ENCODE data around the gene DMXL2.
"Not testable (repeated sequence)": the region's sequence is repeated elsewhere in the genome, so short reads cannot be mapped to it uniquely, and the experiment has no call there.

The DMXL2 gene

DNA sequence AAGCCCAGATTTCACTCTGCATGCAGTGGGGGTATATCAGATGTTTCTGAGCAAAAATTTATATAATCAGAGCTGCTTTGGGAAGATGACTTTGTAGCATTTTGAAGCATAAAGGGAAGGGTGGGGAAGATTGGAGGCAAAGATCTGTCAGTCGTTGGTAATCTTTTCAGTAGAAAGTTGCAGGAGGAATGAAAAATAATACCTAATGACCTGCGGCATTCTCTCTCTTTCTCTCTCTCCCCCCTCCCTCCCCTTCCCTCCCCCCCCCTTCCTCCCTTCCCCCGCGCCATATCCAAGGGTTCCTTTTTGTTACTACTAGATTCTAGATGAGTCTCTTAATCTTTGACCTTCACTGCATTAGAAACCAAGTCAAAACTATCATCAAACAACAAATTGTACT is 1.5 kb upstream of the DMXL2 start:
- DNase-seq (ENCODE audit: low read depth): no peak

DNA sequence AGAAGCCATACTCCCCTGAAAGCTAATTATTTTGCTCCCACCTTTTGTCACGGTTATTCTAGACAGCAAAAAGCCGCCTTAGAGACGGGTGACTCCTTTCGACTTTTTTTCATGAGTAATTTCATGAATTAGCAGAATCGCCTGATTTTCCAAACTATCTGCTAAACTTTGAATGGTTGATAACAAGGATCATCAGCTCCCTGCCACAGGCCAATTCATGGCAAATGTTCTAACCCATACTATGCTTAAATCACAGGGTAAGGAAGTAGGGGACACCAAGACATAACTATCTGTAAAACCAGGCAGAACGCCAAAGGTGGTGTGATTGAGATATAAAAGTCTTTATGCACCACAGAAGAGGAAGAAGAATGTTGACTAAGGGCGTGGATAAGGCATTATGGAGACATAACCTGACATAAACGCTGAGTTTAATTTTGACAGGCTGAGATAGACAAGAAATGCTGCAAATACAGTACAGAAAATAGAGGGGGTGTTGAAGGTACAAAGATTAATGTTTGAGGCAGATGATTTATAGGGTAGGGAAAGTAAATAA is 891 bp upstream of the DMXL2 start:
- peak; percentile 10 for DNase-seq (ENCODE audit: low read depth)

DNA sequence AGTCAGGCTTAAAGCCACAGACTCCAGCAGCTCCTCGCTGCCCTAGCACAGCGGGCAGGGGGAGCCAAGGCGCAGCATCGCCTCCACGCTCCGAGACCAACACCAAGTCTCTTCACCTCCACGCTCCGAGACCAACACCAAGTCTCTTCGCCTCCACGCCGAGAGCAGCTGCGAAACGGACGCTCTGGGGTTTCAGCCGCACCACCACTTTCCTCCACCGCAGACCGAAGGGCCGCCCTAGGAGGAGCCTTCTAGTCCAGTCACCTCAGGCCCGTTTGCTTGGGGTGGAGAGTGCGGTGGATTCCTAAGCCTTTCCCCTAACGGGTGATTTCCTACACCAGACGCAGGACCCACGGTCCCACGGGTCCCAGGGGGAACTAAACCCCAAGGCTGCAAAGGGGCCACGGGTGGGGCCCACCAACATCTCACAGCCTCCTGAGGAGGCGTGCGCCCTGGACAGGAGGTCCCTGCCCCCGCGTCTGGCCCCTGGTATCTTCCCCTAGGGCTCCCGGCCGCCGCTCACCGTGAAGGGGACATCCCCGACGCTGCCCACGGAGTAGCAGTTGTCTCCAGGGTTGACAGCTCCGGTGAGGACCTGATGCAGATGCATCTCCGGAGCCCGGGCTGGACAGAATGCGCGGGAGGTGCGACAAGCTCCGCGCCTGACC is 501 bp downstream of the DMXL2 start:
- DNase-seq (ENCODE audit: low read depth): peak; percentile 77

DNA sequence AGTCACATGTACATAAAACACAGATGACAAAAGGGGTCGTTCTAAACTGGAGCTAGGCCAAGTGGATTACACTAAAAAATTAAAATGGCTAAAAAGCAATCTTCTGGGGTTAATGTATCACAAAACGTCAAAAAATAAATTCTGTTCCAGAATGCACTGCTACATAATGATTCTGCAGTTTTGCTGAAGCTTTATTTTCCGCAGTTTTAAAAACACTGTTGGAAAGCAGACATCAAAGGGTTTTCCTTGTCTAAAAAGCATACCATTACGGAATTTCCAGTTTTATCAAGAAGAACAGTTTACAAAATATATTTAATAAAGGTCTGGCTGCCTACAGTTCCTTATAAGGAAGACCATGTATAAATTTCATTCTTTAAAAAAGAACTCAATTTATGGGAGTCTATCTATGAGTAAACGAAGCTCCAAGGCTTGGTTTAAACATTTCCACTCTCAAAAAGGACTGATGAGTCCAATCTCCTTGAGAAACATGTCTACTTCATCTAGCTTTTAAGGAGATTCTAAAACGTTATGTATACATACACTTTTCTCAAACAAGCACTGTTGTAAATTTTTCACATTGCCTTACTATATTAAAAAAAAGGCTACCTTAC is 1.3 kb downstream of the DMXL2 start:
- DNase-seq (ENCODE audit: low read depth): peak; percentile 17

DNA sequence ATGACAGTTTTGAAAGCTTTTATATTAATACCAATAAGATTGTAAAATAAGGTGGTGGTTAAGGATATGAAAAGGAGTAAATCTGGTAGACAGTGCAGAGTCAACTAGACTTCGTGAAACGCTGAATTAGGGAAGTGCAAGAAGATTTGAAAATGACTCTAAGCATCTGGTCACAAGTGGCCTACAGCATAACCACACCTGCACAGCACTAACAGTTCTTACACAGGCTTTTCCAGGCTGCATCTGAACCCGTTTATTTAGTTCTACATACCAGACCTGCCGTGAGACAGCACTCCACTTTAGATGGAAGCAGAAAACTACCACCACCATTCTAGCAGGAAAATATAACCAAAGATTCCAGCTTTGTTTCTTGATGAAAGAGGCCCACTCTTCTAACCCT is 1.9 kb downstream of the DMXL2 start:
- DNase-seq (ENCODE audit: low read depth): no peak

DNA sequence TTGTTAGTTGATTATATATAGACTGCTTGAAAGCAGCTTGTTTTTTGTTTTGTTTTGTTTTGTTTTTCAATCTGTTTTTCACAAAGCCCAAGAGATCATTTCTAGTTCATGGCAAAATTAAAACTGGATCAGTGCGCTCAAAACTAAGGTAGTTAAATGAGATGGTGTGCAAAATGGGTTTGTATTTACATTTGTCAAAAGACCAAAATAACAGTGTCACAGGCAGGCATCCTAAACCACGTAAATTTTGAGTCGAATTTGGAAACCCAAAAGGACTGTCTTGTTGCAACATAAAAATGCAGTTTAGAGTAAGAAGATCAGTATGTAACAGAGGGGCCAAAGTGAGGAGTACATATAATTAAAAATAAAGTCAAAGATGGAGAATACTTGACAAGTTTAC is 2.4 kb downstream of the DMXL2 start:
- no peak for DNase-seq (ENCODE audit: low read depth)

DNA sequence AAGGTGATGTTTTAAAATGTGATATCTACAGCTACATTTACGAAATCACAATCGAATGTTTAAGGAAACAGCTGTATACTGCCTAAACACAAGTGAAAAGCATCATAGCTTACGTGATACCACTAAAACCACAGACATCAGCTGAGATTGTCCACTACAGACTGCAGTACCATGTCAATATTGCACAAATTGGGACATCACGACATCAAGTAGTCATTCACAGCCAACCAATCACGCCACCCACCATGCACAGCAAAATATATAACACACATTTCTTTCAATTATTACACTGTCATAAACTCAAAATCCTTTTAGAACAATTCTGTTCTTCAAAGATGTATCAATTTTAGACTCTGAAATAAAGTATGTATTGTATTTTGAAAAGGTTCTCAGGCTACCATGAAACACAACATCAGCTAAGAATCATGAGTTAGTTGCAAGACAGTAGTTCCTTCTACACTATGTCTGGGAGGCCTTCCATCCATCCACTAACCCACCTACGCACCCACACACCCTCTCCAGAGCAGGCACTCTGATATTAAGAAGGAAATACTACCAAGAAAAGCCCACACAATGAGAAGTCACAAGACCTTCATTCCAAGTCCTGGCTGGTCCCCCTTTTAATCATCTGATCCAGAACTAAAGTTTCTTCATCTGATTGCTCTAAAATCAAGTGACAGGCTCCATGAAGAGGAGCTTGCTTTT is 3.1 kb downstream of the DMXL2 start:
- no peak for DNase-seq (ENCODE audit: low read depth)

DNA sequence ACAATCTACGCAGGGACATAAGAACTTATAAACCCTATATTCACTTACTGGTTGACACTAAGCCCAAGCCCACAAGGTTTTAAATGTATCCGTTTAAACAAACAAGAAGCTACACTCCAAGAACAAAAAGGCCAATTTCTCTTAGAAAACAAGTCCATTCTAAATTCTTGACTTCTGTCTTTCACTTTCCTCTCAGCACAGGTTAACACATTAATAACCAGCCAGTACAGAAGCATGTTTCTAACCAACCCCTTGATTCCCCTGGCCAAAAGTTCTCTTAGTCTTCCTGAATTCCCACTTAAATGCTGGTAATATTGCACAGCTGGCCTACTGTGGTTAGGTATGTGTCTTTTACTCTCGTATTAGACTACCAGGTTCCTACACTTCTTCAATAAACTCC is 4.7 kb downstream of the DMXL2 start:
- DNase-seq (ENCODE audit: low read depth): no peak

DNA sequence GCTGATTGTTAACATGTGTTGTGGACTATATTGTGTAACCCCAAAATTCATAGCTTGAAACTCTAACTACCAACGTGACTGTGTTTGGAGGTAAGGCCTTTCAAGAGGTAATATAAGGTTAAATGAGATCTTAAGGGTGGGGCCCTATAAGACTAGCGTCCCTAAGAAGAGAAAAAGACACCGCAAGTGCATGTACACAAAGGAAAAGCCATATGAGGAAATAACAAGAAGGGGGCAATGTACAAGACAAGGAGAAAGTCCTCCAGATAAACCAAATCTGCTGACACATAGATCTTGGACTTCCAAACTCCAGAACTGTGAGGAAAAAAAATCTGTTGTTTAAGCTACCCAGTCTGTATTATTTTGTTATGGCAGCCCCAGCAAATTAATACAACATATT is 8.6 kb downstream of the DMXL2 start:
- DNase-seq (ENCODE audit: low read depth): no peak

DNA sequence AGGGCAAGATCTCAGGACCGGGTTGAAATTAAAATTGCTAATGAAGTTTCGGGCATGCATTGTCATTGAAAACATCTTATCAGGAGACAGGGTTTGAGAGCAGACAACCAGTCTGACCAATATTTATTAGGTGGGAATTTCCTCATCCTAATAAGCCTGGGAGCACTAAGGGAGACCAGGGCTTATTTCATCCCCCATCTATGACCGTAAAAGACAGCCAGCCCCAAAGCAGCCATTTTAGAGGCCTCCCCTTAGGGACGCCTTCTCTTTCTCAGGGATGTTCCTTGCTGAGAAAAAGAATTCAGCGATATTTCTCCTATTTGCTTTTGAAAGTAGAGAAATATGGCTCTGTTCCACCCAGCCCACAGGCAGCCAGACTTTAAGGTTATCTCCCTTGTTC is 9.9 kb downstream of the DMXL2 start:
- DNase-seq (ENCODE audit: low read depth): not testable (repeated sequence)

DNA sequence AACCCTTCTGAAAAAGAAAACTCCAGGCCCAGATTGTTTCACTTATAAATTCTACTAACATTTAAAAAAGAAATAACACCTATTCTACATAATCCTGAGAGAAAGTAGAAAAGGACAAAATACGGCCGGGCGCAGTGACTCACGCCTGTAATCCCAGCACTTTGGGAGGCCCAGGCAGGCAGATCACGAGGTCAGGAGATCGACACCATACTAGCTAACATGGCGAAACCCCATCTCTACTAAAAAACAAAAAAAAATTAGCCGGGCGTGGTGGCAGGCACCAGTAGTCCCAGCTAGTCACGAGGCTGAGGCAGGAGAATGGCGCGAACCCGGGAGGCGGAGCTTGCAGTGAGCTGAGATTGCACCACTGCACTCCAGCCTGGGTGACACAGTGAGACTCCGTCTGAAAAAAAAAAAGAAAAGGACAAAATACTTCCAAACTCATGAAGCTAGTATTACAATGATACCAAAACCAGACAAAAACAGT is 19.1 kb downstream of the DMXL2 start:
- not testable (repeated sequence) for DNase-seq (ENCODE audit: low read depth)

DNA sequence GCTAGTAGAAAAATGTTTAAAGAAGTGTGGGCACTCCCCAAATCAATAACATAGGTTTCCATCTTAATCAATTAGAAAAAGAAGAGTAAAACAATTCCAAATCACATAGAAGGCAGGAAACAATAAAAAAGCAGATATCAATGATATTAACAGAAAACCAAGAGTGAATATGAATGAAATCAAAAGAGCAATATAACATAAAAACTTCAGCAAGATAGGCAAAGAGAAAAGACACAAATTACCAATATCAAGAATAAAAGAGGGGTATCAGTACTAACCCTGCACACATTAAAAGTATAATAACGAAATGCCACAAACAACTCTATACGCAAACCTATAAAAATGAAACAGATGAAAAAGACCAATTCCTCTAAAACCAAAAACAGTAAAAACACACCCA is 19.6 kb downstream of the DMXL2 start:
- no peak for DNase-seq (ENCODE audit: low read depth)

DNA sequence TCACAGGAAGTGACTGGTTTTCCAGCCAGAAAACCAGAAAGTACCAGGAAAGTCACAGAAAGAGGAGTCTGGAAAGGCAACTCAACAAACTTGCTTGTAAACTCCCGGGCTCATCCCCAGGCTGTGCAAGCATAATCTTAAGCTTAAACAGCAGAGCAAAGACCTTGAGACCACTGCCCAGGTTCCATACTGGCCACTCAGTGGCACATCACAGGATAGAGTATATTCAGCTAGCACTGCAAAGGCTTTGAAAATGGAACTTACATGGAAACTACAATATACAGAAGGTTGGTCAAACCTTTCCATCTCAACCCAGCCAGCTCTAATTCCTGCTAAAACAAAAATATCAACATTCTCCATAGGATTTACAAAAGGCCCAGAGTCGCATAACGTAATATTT is 20.1 kb downstream of the DMXL2 start:
- no peak for DNase-seq (ENCODE audit: low read depth)

DNA sequence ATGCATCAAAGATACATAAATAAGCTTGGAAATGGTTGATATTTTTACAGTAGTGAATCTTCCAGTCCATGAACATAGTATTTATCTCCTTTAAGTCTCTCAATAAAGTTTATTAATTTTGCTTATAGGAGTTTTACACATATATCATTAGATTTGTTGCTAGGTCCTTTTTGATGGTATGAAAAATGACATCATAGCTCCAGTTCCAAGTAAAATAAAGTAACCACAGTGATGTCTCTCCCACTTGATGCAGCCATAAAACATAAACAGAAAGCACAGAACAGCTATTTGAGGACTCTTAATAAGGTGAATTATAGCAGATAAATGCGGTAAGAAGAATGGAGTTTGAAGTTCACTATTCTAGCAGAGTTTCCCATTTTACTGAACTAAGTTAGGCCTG is 20.8 kb downstream of the DMXL2 start:
- DNase-seq (ENCODE audit: low read depth): no peak

DNA sequence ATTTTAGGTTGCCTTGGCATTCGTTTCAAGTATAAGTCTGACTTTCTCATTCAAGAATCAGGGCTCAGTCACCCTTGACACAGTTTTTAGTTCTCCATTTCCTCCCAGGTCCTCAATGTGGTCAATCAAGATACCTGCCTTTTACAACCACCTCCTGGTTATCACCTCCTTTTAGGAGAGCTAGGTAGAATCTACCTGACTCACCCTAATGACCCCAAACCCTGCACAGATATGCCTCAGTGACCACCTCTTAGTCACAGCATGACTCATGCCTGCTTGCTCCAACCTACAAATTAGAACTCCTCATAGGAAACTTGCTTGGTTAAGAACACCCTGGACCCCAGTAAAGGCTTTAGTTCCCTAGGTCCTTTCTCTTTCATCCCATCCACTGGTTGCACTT is 22.5 kb downstream of the DMXL2 start:
- DNase-seq (ENCODE audit: low read depth): peak; percentile 70

DNA sequence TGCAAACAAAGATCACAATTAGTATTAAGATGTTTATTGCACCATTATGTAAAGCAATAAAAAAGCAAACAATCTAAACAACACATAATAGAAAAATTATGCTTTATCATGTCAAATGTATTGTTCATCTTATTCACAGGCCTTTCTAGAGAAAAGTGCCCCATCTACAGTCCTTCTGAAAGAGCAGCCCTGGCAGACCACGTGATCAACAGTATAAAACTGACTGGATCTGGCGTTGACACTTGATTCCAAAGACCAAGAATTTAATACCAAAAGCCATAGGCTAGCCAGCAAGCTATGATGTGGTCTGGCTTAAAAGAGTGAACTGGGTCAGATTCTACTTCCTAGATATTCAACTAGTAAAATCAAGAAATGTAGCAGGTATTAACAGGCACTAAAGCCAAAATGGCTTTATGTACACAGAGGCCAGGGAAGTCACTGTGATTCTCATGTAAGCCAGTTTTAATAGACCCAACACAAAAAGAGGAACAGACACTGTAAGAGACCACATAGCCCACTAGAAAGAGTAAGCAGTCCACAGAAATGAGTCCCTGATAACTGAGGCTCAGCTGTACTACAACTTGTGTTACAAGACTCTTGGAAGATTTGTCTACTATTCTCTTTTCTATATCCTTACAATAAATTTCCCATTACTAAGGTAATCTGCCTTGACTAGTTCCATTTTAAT is 32.5 kb downstream of the DMXL2 start:
- DNase-seq (ENCODE audit: low read depth): no peak

DNA sequence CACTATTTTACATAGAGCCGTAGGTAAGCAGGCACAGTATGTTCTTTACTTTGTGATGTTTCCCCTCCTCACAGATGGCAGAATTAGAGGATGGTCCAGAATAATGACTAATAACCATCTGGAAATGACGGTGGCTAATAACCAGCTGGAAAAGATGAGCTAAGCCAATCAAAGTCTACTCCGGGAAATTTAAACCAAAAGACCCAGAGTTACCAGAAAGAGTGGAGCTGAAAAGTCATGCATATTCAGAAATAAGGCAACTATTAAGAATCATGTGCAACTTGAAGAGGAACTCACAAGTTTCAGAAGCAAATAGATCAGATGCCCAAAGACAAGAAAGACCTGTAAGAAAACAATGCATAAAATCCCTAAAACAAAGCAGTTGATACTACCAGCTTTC is 33.6 kb downstream of the DMXL2 start:
- DNase-seq (ENCODE audit: low read depth): no peak

DNA sequence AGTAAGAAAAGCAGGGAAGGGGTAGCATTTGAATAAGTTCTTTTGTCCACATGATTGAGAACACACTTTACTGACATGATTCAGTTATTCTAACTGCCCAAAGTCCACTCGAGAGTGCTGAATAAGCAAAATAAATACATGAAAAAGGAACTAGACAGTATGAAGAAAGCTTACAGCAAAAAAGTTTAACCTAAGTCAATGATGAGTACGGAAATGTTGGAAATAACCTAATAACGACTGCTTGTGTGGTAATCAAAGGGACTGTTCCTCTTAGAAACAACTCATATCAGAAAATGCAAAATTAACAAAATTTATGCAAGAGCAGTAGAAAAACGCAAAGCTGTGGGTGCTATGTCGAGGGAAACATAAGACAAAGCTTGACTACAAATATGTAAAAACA is 36.6 kb downstream of the DMXL2 start:
- no peak for DNase-seq (ENCODE audit: low read depth)

DNA sequence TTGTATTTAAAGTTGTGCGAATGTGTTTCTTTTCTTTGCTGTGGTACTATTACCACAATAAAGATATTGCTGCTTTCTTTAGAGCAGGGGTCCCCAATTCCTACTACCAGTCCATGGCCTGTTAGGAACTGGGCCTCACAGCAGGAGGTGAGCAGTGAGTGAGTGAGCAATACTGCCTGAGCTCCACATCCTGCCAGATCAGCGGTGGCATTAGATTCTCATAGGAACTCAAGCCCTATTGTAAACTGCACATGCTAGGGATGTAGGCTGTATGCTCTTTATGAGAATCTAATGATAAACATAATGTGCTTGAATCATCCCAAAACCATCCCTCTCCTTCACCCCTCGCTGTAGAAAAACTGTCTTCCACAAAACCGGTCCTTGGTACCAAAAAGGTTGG is 41.6 kb downstream of the DMXL2 start:
- DNase-seq (ENCODE audit: low read depth): peak; percentile 24

DNA sequence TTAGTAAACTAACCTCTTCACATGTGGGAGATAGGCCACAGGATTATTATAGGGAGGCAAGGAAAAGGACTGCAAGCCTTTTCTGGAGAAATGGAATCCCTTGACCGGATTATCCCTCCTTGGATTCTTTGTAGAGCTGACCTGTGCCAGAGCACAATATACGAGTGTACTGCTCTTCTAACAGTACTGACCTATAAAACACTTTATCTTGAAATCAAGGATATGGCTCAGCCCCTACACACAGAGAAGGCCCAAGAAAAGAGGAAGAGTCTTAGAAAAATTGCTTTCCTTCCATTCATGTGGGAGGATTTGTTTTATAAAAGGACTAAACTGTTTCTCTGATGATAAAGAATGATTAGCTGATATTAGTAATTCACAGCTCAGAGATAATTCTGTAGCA is 42.2 kb downstream of the DMXL2 start:
- DNase-seq (ENCODE audit: low read depth): no peak

DNA sequence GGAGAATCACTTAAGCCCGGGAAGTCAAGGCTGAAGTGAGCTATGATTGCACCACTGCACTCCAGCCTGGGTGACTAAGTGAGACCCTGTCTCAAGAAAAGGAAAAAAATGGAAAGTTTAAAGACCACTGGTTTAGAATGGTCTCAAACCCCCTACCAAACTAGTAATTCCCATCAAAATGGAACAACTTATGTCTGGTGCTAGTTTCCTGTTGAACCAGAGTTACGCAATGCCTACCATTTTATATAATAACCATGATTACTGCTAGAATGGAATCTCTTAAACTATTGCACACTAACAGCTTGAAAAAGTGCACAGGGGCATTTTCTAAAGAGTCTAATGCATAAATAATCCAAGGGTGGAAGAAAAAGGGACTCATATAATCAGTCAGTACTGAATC is 43.6 kb downstream of the DMXL2 start:
- DNase-seq (ENCODE audit: low read depth): no peak

DNA sequence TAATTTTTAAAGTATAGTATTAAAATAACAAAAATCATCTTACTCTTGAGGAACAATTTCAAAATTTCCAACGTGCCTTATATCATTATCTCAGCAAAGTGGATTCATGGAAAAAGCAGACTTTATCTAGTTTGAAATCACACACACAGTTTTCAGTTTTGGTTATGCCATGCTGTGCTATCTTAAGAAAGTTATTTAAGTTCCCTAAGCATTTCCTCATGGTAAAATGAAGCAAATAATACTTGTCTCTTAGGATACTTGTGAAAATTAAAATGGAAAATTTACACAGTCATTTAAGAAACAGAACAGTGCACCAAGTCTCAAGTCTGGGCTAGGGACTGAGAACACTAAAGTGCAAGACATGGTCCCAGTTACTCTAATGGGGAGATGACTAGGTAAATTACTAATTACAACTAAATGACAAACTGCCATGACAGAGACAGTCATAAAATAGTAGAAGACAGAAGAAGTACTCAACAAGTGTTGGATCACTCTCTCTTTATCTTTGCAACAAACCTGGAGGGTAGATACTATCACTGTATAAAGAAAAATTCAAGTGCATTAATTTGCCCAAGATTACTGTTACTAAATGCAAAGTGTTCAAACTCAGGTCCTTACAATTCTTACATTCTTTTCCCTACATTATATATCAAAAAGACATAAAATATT is 44.8 kb downstream of the DMXL2 start:
- no peak for DNase-seq (ENCODE audit: low read depth)

Measured in ELR (cell line).